Activated CD4-positive, alpha-beta memory T cell treated with anti-CD3 and anti-CD28 coated beads for 36 hours (primary cell): ENCODE results near the gene GALNT14. TPM values are rescaled to one million over a fixed set of nuclear protein-coding genes. Genes with fewer than 3 reads are reported as not detected.
"Not testable (repeated sequence)": the region's sequence is repeated elsewhere in the genome, so short reads cannot be mapped to it uniquely, and the experiment has no call there.

Experiments
- CTCF ChIA-PET: fragments of 350-600 bp; sonication (Branson Sonifier 250); formaldehyde crosslinking; loops from one replicate; lab custom pipeline; 2021; ENCODE audit warnings: antibody characterized with exemption, inconsistent platforms; lab: Charles Lee
- POLR2A ChIA-PET: fragments of 350-600 bp; sonication (Branson Sonifier 250); formaldehyde crosslinking; loops from one replicate; lab custom pipeline; 2021; ENCODE audit warnings: antibody characterized with exemption; lab: Charles Lee
- DNase-seq: peaks from one replicate; pipeline ENCODE4 v3.0.0-alpha.2; 2020
- H3K27ac Mint-ChIP-seq: one replicate; pipeline ENCODE4 v1.8.0; 2021; ENCODE audit warnings: mixed read lengths
- H3K27me3 Mint-ChIP-seq: one replicate; pipeline ENCODE4 v1.8.0; 2021; ENCODE audit warnings: mixed read lengths
- H3K36me3 Mint-ChIP-seq: one replicate; pipeline ENCODE4 v1.8.0; 2021; ENCODE audit warnings: mixed read lengths
- H3K4me1 Mint-ChIP-seq: one replicate; pipeline ENCODE4 v1.8.0; 2021; ENCODE audit warnings: low read depth, mixed read lengths
- H3K4me3 Mint-ChIP-seq: one replicate; pipeline ENCODE4 v1.8.0; 2021; ENCODE audit warnings: mild to moderate bottlenecking, mixed read lengths
- H3K9me3 Mint-ChIP-seq: one replicate; pipeline ENCODE4 v1.8.0; 2021; ENCODE audit warnings: mixed read lengths
- intact Hi-C: fragments of 100-400 bp; cut with micrococcal nuclease; formaldehyde crosslinking; loops from one replicate; pipeline ENCODE4 v1.15.1; 2023
- total RNA-seq, 2 experiments: library from RNA; stranded (reverse); gene quantifications; one replicate each; pipeline ENCODE4 v1.2.3, GENCODE V29; 2021

The GALNT14 gene
- total RNA-seq, result under 1 TPM; 0.43 to 0.44 TPM

GRCh38 chr2:31138037-31138962 lies at the start of gene GALNT14:
Gene GALNT14, minus strand, starts transcription at chr2:31138440. Its CDS starts 354 bp downstream, at chr2:31138086.
- peaks cover 39% of the 10 kb centered on the region for H3K27me3 Mint-ChIP-seq
- H3K4me1 Mint-ChIP-seq, result peaks cover 6% of the 10 kb centered on the region
- intact Hi-C loops, result loop anchor here (1.0 kb wide), 1 partner anchor 195 kb away; no protein-coding TSS in a partner anchor
- POLR2A ChIA-PET, result no interaction called here
- CTCF ChIA-PET, result interaction anchor here (0.6 to 2.8 kb wide), 11 partner anchors 9 to 426 kb away, joined by 3 to 13 read pairs (median 3); no protein-coding TSS in a partner anchor
- no peak within 1 kb of the TSS for H3K27ac Mint-ChIP-seq
- peak; percentile 63 for DNase-seq
- H3K4me3 Mint-ChIP-seq, result peak within 1 kb of the TSS; percentile 48
- H3K9me3 Mint-ChIP-seq, result no peaks in the 10 kb centered on the region
- no peaks in the 10 kb centered on the region for H3K36me3 Mint-ChIP-seq

- intact Hi-C loops, result no loop called here
- Mint-ChIP-seq H3K4me1 (no peaks in the 10 kb centered on the region), H3K27me3 (no peaks in the 10 kb centered on the region), H3K36me3 (peaks cover 2% of the 10 kb centered on the region), H3K27ac (no peak overlapping the region), H3K4me3 (no peak overlapping the region), H3K9me3 (no peaks in the 10 kb centered on the region)
- no peak for DNase-seq
- CTCF ChIA-PET, result no interaction called here
- POLR2A ChIA-PET, result no interaction called here
Measured at GRCh38 chr2:31187166-31187565, 48.9 kb upstream of the GALNT14 start.

GRCh38 chr2:31183973-31184372 lies 45.7 kb upstream of the GALNT14 start:
- H3K9me3 Mint-ChIP-seq, CTCF ChIA-PET, intact Hi-C loops, DNase-seq, POLR2A ChIA-PET, H3K4me3 Mint-ChIP-seq, H3K36me3 Mint-ChIP-seq, H3K27me3 Mint-ChIP-seq, H3K27ac Mint-ChIP-seq, H3K4me1 Mint-ChIP-seq: not testable (repeated sequence)

GRCh38 chr2:31176742-31177141 lies 38.5 kb upstream of the GALNT14 start:
- DNase-seq, result no peak
- ChIA-PET POLR2A (no interaction called here), CTCF (interaction anchor here (3.6 kb wide), 1 partner anchor 465 kb away, joined by 16 read pairs; no protein-coding TSS in a partner anchor)
- H3K4me1 Mint-ChIP-seq, result no peaks in the 10 kb centered on the region
- no peak overlapping the region for H3K4me3 Mint-ChIP-seq
- H3K27ac Mint-ChIP-seq, result no peak overlapping the region
- no peaks in the 10 kb centered on the region for H3K9me3 Mint-ChIP-seq
- no peaks in the 10 kb centered on the region for H3K36me3 Mint-ChIP-seq
- H3K27me3 Mint-ChIP-seq, result no peaks in the 10 kb centered on the region
- intact Hi-C loops, result no loop called here

- ChIA-PET CTCF (interaction anchor here (0.7 to 6.3 kb wide), 7 partner anchors 9 to 457 kb away, joined by 3 to 129 read pairs (median 6); no protein-coding TSS in a partner anchor), POLR2A (no interaction called here)
- intact Hi-C loops, result loop anchor here (2.0 kb wide), 1 partner anchor 308 kb away; no protein-coding TSS in a partner anchor
- no peak for DNase-seq
- H3K4me3 Mint-ChIP-seq, result no peak overlapping the region
- no peak overlapping the region for H3K27ac Mint-ChIP-seq
- H3K27me3 Mint-ChIP-seq, result no peaks in the 10 kb centered on the region
- no peaks in the 10 kb centered on the region for H3K36me3 Mint-ChIP-seq
- H3K9me3 Mint-ChIP-seq, result no peaks in the 10 kb centered on the region
- no peaks in the 10 kb centered on the region for H3K4me1 Mint-ChIP-seq
Measured at GRCh38 chr2:31171142-31171541, 32.9 kb upstream of the GALNT14 start.

GRCh38 chr2:31170071-31170698 lies 31.9 kb upstream of the GALNT14 start:
- Mint-ChIP-seq H3K4me3 (no peak overlapping the region), H3K4me1 (no peaks in the 10 kb centered on the region), H3K27ac (no peak overlapping the region), H3K36me3 (no peaks in the 10 kb centered on the region), H3K27me3 (no peaks in the 10 kb centered on the region), H3K9me3 (no peaks in the 10 kb centered on the region)
- DNase-seq, result peak; percentile 67
- CTCF ChIA-PET, result interaction anchor here (0.6 to 6.3 kb wide), 39 partner anchors 8 to 1020 kb away, joined by 3 to 129 read pairs (median 4); partner anchors contain the start of genes CAPN13 and GALNT14
- POLR2A ChIA-PET, result no interaction called here
- intact Hi-C loops, result loop anchor here (1.0 to 2.0 kb wide), 3 partner anchors 163 to 456 kb away; no protein-coding TSS in a partner anchor

- H3K36me3 Mint-ChIP-seq, result no peaks in the 10 kb centered on the region
- POLR2A ChIA-PET, result no interaction called here
- no peaks in the 10 kb centered on the region for H3K27me3 Mint-ChIP-seq
- no peak overlapping the region for H3K4me3 Mint-ChIP-seq
- CTCF ChIA-PET, result interaction anchor here (1.1 to 6.3 kb wide), 5 partner anchors 12 to 454 kb away, joined by 3 to 129 read pairs (median 22); no protein-coding TSS in a partner anchor
- no peaks in the 10 kb centered on the region for H3K9me3 Mint-ChIP-seq
- no peak overlapping the region for H3K27ac Mint-ChIP-seq
- no peak for DNase-seq
- intact Hi-C loops, result no loop called here
- peaks cover 2% of the 10 kb centered on the region for H3K4me1 Mint-ChIP-seq
Measured at GRCh38 chr2:31168291-31168690, 30.1 kb upstream of the GALNT14 start.

GRCh38 chr2:31166925-31167324 lies 28.7 kb upstream of the GALNT14 start:
- Mint-ChIP-seq H3K4me3 (no peak overlapping the region), H3K9me3 (no peaks in the 10 kb centered on the region), H3K36me3 (no peaks in the 10 kb centered on the region), H3K4me1 (peaks cover 2% of the 10 kb centered on the region), H3K27ac (no peak overlapping the region), H3K27me3 (peaks cover 3% of the 10 kb centered on the region)
- DNase-seq, result no peak
- intact Hi-C loops, result no loop called here
- ChIA-PET CTCF (interaction anchor here (1.6 kb wide), 1 partner anchor 455 kb away, joined by 5 read pairs; no protein-coding TSS in a partner anchor), POLR2A (interaction anchor here (0.6 kb wide), 1 partner anchor 69 kb away, joined by 3 read pairs; no protein-coding TSS in a partner anchor)

- no peak overlapping the region for H3K27ac Mint-ChIP-seq
- no peak for DNase-seq
- ChIA-PET CTCF (interaction anchor here (1.1 to 1.3 kb wide), 2 partner anchors 9 to 171 kb away, joined by 3 read pairs; no protein-coding TSS in a partner anchor), POLR2A (no interaction called here)
- H3K27me3 Mint-ChIP-seq, result peaks cover 3% of the 10 kb centered on the region
- peaks cover 2% of the 10 kb centered on the region for H3K4me1 Mint-ChIP-seq
- no peaks in the 10 kb centered on the region for H3K36me3 Mint-ChIP-seq
- no peak overlapping the region for H3K4me3 Mint-ChIP-seq
- no peaks in the 10 kb centered on the region for H3K9me3 Mint-ChIP-seq
- intact Hi-C loops, result no loop called here
Measured at GRCh38 chr2:31163011-31163539, 24.8 kb upstream of the GALNT14 start.

- H3K4me1 Mint-ChIP-seq, result peaks cover 2% of the 10 kb centered on the region
- no peak overlapping the region for H3K27ac Mint-ChIP-seq
- no peak for DNase-seq
- ChIA-PET CTCF (interaction anchor here (1.3 to 1.8 kb wide), 2 partner anchors 8 to 9 kb away, joined by 3 to 9 read pairs; no protein-coding TSS in a partner anchor), POLR2A (no interaction called here)
- H3K36me3 Mint-ChIP-seq, result no peaks in the 10 kb centered on the region
- H3K27me3 Mint-ChIP-seq, result peaks cover 3% of the 10 kb centered on the region
- intact Hi-C loops, result no loop called here
- no peak overlapping the region for H3K4me3 Mint-ChIP-seq
- H3K9me3 Mint-ChIP-seq, result no peaks in the 10 kb centered on the region
Measured at GRCh38 chr2:31161637-31162036, 23.4 kb upstream of the GALNT14 start.

- POLR2A ChIA-PET, result no interaction called here
Measured at GRCh38 chr2:31151501-31151900, 13.3 kb upstream of the GALNT14 start.

More at GRCh38 chr2:31151501-31151900, 13.3 kb upstream of the GALNT14 start:
- intact Hi-C loops, result no loop called here
- Mint-ChIP-seq H3K27ac (no peak overlapping the region), H3K4me3 (no peak overlapping the region), H3K27me3 (peaks cover 3% of the 10 kb centered on the region), H3K36me3 (no peaks in the 10 kb centered on the region), H3K9me3 (no peaks in the 10 kb centered on the region), H3K4me1 (no peaks in the 10 kb centered on the region)
- CTCF ChIA-PET, result interaction anchor here (1.1 to 2.4 kb wide), 2 partner anchors 13 to 18 kb away, joined by 3 to 6 read pairs; partner anchors contain the start of gene GALNT14
- no peak for DNase-seq
